C4-2B (cell line): Measurements from ENCODE around the gene MORN5.

ENCODE experiments used
- H3K27ac ChIP-seq: fragments of 450-650 bp; 2 replicates; pipeline ENCODE4 v1.5.1; 2017
- CTCF ChIP-seq: fragments of 450-650 bp; conservative IDR thresholded peaks from 2 replicates; pipeline ENCODE4 v1.5.1; 2017; ENCODE audit warnings: mild to moderate bottlenecking
- ZFX ChIP-seq: fragments of 450-650 bp; IDR thresholded peaks from 2 replicates; pipeline ENCODE4 v1.6.1; 2017

The MORN5 gene

DNA sequence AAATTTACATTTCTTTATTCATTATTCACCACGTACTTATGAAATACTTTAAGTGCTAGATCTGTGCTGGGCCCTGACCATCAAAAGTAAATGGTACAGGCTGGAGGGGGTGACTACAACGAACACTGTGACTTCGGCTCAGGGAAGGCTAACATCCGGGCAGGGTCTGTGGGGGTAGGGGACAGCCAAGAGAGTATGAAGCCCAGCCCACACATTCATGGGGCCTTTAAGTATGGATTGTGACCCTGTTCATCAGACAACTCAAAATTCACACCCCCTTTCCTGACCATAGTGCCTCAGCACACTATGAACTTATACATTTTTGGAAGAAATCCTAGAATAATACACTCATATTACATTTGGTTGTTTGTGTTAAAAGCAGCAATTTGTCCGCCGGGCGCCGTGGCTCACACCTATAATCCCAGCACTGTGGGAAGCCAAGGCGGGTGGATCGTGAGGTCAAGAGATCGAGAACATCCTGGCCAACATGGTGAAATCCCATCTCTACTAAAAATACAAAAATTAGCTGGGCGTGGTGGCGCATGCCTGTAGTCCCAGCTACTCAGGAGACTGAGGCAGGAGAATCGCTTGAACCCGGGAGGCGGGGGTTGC, 33.3 kb downstream of the MORN5 start:
- TF ChIP-seq ZFX (no peak), CTCF (no peak)
- no peak overlapping the region for H3K27ac ChIP-seq

GRCh38 chr9:122193651-122194050, 33.9 kb downstream of the MORN5 start:
- H3K27ac ChIP-seq = no peak overlapping the region

DNA sequence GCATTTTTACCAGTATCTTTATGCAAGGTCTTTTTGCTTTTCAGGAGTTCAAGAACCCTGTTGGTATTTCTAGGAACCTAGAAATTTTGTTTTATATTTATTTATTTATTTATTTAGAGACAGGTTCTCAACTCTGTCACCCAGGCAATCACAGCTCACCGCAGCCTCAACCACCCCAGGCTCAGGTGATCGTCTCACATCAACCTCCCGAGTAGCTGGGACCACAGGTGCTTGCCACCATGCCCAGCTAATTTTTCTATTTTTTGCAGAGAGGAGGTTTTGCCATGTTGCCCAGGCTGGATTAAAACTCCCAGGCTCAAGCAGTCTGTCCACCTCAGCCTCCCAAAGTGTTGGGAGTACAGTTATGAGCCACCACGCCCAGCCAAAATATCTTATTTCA, 36.2 kb downstream of the MORN5 start:
- TF ChIP-seq CTCF (no peak), ZFX (no peak)
- no peak overlapping the region for H3K27ac ChIP-seq

More at GRCh38 chr9:122193651-122194050, 33.9 kb downstream of the MORN5 start:
- TF ChIP-seq ZFX = no peak
- TF ChIP-seq CTCF = no peak

DNA sequence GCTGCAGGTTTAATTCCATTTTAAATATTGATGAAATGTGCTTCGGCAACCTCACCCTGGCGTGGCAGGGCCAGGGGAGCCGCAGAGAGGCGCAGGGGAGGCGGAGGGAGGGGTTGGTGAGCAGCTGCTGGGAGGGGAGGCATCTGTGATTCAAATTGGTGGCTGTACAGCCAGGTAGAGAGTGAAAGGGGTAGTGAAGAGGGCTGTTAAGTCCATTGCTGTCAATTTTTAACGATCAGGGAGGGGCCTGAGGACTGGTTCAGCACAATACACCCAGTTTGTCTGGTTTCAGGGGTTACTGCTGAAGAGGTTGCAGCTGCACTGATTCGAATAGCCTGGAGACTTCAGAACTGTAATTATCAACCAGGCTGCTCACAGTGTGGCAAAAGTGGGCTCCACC, 37.7 kb downstream of the MORN5 start:
- TF ChIP-seq ZFX (no peak), CTCF (no peak)
- no peak overlapping the region for H3K27ac ChIP-seq

DNA sequence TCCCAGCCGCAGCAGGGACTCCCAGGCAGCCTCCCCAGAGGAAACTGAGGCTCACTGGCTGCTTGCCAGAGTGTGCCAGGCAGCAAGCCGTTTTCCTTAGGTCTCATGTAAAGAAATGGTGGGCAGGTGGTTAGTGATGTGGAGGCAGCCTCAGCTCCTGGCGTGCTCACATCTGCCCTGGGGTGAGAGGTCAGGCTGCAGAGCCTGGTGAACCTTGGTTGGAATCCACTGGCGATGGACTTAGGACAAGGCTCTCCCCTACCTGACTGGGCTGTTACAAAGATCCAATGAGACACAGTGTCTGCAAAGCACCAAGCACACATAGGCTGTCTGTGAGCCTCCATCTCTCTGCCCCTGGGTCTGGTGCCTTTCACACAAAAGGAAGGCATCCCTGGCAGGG, 38.2 kb downstream of the MORN5 start:
- TF ChIP-seq ZFX = no peak
- TF ChIP-seq CTCF = no peak
- H3K27ac ChIP-seq = no peak overlapping the region

- no peak overlapping the region for H3K27ac ChIP-seq
- TF ChIP-seq ZFX (no peak), CTCF (no peak)
These were observed 41.4 kb downstream of the MORN5 start for GRCh38 chr9:122200960-122201595.

GRCh38 chr9:122201641-122202040, 41.9 kb downstream of the MORN5 start:
- no peak overlapping the region for H3K27ac ChIP-seq
- TF ChIP-seq ZFX = no peak
- TF ChIP-seq CTCF = no peak
